Heart left ventricle (tissue), 16 donors: Measurements from ENCODE around the gene MCUB. TPM values are rescaled to one million over a fixed set of nuclear protein-coding genes. Genes with fewer than 3 reads are reported as not detected.
"Not testable (repeated sequence)": the region's sequence is repeated elsewhere in the genome, so short reads cannot be mapped to it uniquely, and the experiment has no call there.

Experiments used
- ATAC-seq, 4 donors: fragments of 200-7000 bp; cut with Tn5 transposase; one replicate each; pipeline ENCODE4 v1.9.1; 2020 to 2022; ENCODE audit warnings: moderate library complexity in 4 of 4, mild to moderate bottlenecking in 3 of 4, moderate number of reproducible peaks in 1 of 4
- DNase-seq, 5 donors: peaks; one replicate each; pipeline ENCODE4 v3.0.0-alpha.2; 2020
- H3K27ac ChIP-seq, 12 donors: fragments of 200-600 bp; sonication (generic) in 4 of 12; one replicate each; pipeline versions ENCODE4 v1.5.0 to v1.8.0; 2016 to 2022; ENCODE audit warnings: mild to moderate bottlenecking in 2 of 12
- H3K27me3 ChIP-seq, 9 donors: fragments of 200-600 bp; sonication (generic) in 2 of 9; one replicate each; pipeline versions ENCODE4 v1.5.1 to v1.8.0; 2016 to 2022; ENCODE audit warnings: mild to moderate bottlenecking in 3 of 9
- H3K36me3 ChIP-seq, 9 donors: fragments of 200-600 bp; sonication (generic) in 2 of 9; one replicate each; pipeline versions ENCODE4 v1.5.0 to v1.8.0; 2018 to 2022; ENCODE audit warnings: mild to moderate bottlenecking in 2 of 9
- H3K4me1 ChIP-seq, 12 donors: fragments of 200-600 bp; sonication (generic) in 4 of 12; one replicate each; pipeline versions ENCODE4 v1.5.0 to v1.8.0; 2016 to 2022; ENCODE audit warnings: mild to moderate bottlenecking in 3 of 12
- H3K4me3 ChIP-seq, 12 donors: fragments of 200-600 bp; sonication (generic) in 4 of 12; one replicate each; pipeline versions ENCODE4 v1.5.0 to v1.8.0; 2017 to 2022; ENCODE audit warnings: mild to moderate bottlenecking in 9 of 12, moderate library complexity in 4 of 12
- H3K9me3 ChIP-seq, 12 donors: fragments of 200-600 bp; sonication (generic) in 4 of 12; one replicate each; pipeline versions ENCODE4 v1.5.0 to v1.8.0; 2016 to 2022; ENCODE audit warnings: mild to moderate bottlenecking in 1 of 12
- POLR2A ChIP-seq, 2 donors: fragments of 450-650 bp; IDR thresholded peaks; one replicate each; pipeline ENCODE4 v1.6.1; 2017; ENCODE audit warnings: antibody characterized with exemption in 2 of 2, mild to moderate bottlenecking in 2 of 2, moderate library complexity in 2 of 2
- WGBS, 4 donors: extraction: QIAGEN DNeasy Blood & Tissue Kit in 2 of 4; methylation state at CpG; one replicate each; pipeline versions ENCODE4 v1.1.5 to v1.1.7; 2013 to 2018; 5-methylcytosine and 5-hydroxymethylcytosine counted together
- intact Hi-C, 10 donors: fragments of 100-400 bp; cut with DNase I; formaldehyde crosslinking; loops; one replicate each; pipeline versions ENCODE4 v1.11.1 to v1.14.2; 2022
- long read RNA-seq, 3 donors: library from polyadenylated mRNA; unstranded; transcript quantifications; one replicate each; pipeline ENCODE4 v2.0.0, GENCODE V29; 2020 to 2021
- polyA plus RNA-seq, 2 donors: library from polyadenylated mRNA; stranded (reverse); fragments of 200-250 nt; gene quantifications; one replicate each; pipeline ENCODE4 v1.2.3, GENCODE V29; 2013
- total RNA-seq, 9 donors: library from RNA; depleted of rRNA in 2 of 9; stranded (reverse); fragments of >200 nt in 2 of 9; fragmentation: NEBNext Ultra II Directional in 3 of 9; extraction: Animal tissue kit (Norgen Biotek cat#: 25700) in 3 of 9; gene quantifications; one replicate each; pipeline versions ENCODE4 v1.1.0 to v1.2.4, GENCODE V29; 2016 to 2023
- TF ChIP-seq, protein P1 (sequence below), 12 donors: fragments of 200-600 bp; sonication (generic) in 4 of 12; IDR thresholded peaks; one replicate each; pipeline versions ENCODE4 v1.5.0 to v1.8.0; 2018 to 2022; ENCODE audit warnings: antibody characterized with exemption in 12 of 12, mild to moderate bottlenecking in 5 of 12
- donor health status: ischemic (EF 13 %, LVEDD 7.1; RV severe dilation, severe dysfunction).
- donor health status: healthy with polysubstance abuse.
- donor health status: DM: no; HTN: yes; CAD: no.
- donor health status: DM: no; HTN: no; CAD: no.
- donor health status: ischemic (EF 25% LVEDD 6.9; RV normal size, moderate dysfunction).
- donor health status: ischemic (EF 25% LVEDD 5.7; RV mildly dilated, moderate dysfunction).
- donor health status: healthy.
- donor health status: DM: yes; HTN: yes; CAD: no.
- donor health status: ischemic (EF 35%, LVEDD 5.7; RV mildly dilated, moderate dysfunction).
- donor health status: nonischemic (EF 11% LVEDD 7.7; RV severe dilation, severe dysfunction).
- donor health status: DM: yes; HTN: yes; CAD: no.
- donor health status: PGD.
- donor health status: ischemic (EF 29% LVEDD 5.4; RV normal size, mild dysfunction).
- donor health status: nonischemic (EF 23%, LVEDD 6.1; RV moderate dilation, normal function).

MCUB gene
- total RNA-seq, result 10 to 100 TPM in 1 of 9 donors, 1 to 10 TPM in 8; 2.6 to 15.1 (median 4.7) TPM
- 1 to 10 TPM; 1.6 to 4.3 TPM for polyA plus RNA-seq
- long read RNA-seq, donor 1, transcript MCUB-201 (8 exons, 2,278 nt), result major isoform, 5 of 6 reads
- long read RNA-seq, donor 1, partial matches to known transcripts, result 0 of 6 reads
- long read RNA-seq, donor 1, other reads (novel, unspliced or antisense), result 1 of 6 reads
- long read RNA-seq, donor 2, transcript MCUB-201 (8 exons, 2,278 nt), result major isoform, 8 of 12 reads
- long read RNA-seq, donor 2, partial matches to known transcripts, result 0 of 12 reads
- long read RNA-seq, donor 2, other reads (novel, unspliced or antisense), result 4 of 12 reads
- long read RNA-seq, donor 3, transcript MCUB-201 (8 exons, 2,278 nt), result major isoform, 8 of 9 reads
- long read RNA-seq, donor 3, partial matches to known transcripts, result 0 of 9 reads
- long read RNA-seq, donor 3, other reads (novel, unspliced or antisense), result 1 of 9 reads

DNA sequence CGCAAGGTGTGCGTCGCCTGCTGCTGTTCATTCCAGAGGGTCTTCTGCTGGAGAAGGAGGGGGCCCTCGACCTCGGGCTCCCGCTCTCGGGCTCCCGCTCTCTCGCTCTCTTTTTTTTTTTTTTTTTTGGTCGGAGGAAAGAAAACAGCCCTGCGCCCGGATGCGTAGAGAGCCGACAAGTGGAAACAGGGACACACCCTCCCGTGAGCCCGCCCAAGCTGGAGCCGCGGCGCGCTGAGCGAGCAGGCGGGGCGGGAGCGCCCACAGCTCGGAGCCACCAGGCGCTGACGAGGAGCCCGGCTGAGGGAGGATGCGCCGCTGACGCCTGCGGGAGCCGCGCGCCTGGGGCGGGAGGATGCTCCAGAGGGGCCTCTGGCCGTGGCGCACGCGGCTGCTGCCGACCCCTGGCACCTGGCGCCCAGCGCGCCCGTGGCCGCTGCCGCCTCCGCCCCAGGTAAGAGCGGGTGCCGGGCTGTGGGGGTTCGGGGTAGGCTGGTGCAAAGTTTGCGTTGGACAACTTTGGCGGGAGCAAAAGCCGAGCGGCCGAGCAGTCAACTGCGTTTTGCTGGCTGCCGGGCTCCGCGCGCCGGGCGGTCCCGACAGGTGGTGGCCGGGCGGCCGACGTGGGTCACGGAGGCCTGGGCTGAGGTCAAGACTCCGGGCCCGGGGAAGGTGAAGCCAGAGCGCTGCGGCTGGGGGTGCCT, at the start of gene MCUB:
MCUB (plus strand) TSS at position 264 of the 704 bp plus-strand sequence; CDS start at position 356, 92 bp downstream.
- ATAC-seq (peak; percentile 84 to 99 (median 98)), DNase-seq (peak; percentile 85 to 94 (median 88))
- no peaks in the 10 kb centered on the region for H3K36me3 ChIP-seq
- peaks cover 0 to 31% (median 7%) of the 10 kb centered on the region in 12 donors for H3K4me1 ChIP-seq
- intact Hi-C loops, result loop anchor here in 4 of 10 donors (1.0 to 10.0 kb wide), 4 partner anchors 125 to 255 kb away; partner anchors contain the start of genes SEC24B (in 3 of the 4), GAR1 (in 2 of the 4) and CASP6 (in 1 of the 4)
- H3K4me3 ChIP-seq, result peak within 1 kb of the TSS; percentile 50 to 95 (median 78)
- TF ChIP-seq POLR2A (IDR thresholded peaks at IDR 0.05), result peak in 1 of 2 donors; percentile 37
- TF ChIP-seq, protein P1, sequence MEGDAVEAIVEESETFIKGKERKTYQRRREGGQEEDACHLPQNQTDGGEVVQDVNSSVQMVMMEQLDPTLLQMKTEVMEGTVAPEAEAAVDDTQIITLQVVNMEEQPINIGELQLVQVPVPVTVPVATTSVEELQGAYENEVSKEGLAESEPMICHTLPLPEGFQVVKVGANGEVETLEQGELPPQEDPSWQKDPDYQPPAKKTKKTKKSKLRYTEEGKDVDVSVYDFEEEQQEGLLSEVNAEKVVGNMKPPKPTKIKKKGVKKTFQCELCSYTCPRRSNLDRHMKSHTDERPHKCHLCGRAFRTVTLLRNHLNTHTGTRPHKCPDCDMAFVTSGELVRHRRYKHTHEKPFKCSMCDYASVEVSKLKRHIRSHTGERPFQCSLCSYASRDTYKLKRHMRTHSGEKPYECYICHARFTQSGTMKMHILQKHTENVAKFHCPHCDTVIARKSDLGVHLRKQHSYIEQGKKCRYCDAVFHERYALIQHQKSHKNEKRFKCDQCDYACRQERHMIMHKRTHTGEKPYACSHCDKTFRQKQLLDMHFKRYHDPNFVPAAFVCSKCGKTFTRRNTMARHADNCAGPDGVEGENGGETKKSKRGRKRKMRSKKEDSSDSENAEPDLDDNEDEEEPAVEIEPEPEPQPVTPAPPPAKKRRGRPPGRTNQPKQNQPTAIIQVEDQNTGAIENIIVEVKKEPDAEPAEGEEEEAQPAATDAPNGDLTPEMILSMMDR (IDR thresholded peaks at IDR 0.05), result no peak
- peaks cover 0 to 7% (median 0%) of the 10 kb centered on the region in 9 donors for H3K27me3 ChIP-seq
- H3K9me3 ChIP-seq, result no peaks in the 10 kb centered on the region
- H3K27ac ChIP-seq, result peak within 1 kb of the TSS; percentile 33 to 95 (median 82)
- WGBS, 4 donors, result 0 to 2% (median 1%) methylated on average over 31 to 73 of the region's 73 CpGs

DNA sequence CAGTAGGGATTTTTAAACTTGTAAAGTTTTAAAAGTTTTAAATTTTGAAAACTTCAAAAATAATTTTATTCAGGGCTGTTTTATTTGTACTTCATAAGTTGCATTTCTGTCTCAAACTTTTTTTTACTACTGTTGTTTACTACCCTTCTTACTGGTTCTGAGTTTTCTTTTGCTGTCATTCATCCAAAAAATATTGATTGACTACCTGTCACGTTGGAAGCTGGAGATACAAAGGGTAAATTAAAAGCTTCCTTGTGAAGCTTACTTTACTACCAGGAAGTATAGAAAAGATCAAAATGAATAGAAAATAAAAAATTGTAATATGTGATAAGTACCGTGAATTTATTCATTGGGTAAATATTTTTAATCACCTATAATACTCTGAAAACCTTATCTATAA, 49.4 kb upstream of the MCUB start:
- Histone ChIP-seq H3K9me3 (no peaks in the 10 kb centered on the region), H3K36me3 (peaks cover 2 to 100% (median 95%) of the 10 kb centered on the region in 9 donors), H3K4me3 (no peak overlapping the region), H3K27ac (no peak overlapping the region), H3K27me3 (no peaks in the 10 kb centered on the region), H3K4me1 (peaks cover 0 to 6% (median 0%) of the 10 kb centered on the region in 12 donors)
- intact Hi-C loops, result no loop called here
- DNase-seq, result no peak
- no peak for TF ChIP-seq POLR2A (IDR thresholded peaks at IDR 0.05)
- TF ChIP-seq, protein P1 (IDR thresholded peaks at IDR 0.05), result no peak
- ATAC-seq, result no peak
- 73 to 82% (median 75%) methylated on average over 2 of the region's 2 CpGs for WGBS, 4 donors

DNA sequence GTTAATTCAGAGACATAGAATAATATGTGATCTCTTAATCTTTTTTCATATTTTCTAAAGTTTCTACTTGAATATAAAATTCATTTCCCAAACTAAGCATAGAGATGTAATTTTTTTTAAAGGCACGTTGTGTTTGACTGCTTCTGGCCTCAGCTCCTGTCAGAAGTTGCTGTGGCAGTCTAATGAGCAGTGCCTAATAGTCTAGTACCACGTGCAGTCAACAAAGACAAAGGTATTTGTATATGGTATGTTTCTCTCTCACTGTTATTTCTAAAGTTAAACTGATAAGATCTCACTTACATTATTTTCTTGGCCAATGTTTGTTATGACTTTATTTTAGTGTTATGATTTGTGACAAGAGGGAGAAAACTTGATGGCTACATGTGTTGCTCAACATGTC, 48.6 kb upstream of the MCUB start:
- TF ChIP-seq, protein P1 (IDR thresholded peaks at IDR 0.05), result no peak
- TF ChIP-seq POLR2A (IDR thresholded peaks at IDR 0.05), result no peak
- WGBS, 4 donors, result 28 to 35% (median 29%) methylated on average over 2 of the region's 2 CpGs
- Histone ChIP-seq H3K36me3 (peaks cover 2 to 100% (median 95%) of the 10 kb centered on the region in 9 donors), H3K4me1 (peaks cover 0 to 6% (median 0%) of the 10 kb centered on the region in 12 donors), H3K9me3 (no peaks in the 10 kb centered on the region), H3K4me3 (no peak overlapping the region), H3K27me3 (no peaks in the 10 kb centered on the region), H3K27ac (no peak overlapping the region)
- ATAC-seq, result no peak
- DNase-seq, result no peak
- intact Hi-C loops, result no loop called here

GRCh38 chr4:109513368-109513767, 46.7 kb upstream of the MCUB start:
- H3K27me3 ChIP-seq, H3K4me3 ChIP-seq, intact Hi-C loops, DNase-seq, ATAC-seq, H3K4me1 ChIP-seq, H3K9me3 ChIP-seq, H3K27ac ChIP-seq: not testable (repeated sequence)
- 91 to 97% (median 96%) methylated on average over 12 of the region's 12 CpGs for WGBS, 4 donors
- H3K36me3 ChIP-seq, result peaks cover 2 to 100% (median 95%) of the 10 kb centered on the region in 9 donors
